GM12875 (cell line): ENCODE data around the gene PKP4.

Experiments used
- H3K4me3 ChIP-seq: one replicate; pipeline ENCODE4 v1.5.1; 2011; ENCODE audit warnings: low read depth, low read length, control low read depth
- TF ChIP-seq, protein P1 (sequence below): IDR thresholded peaks from 2 replicates; pipeline ENCODE4 v1.5.1; 2011; ENCODE audit warnings: low read depth, mild to moderate bottlenecking, control low read depth, inconsistent platforms, low read length, moderate library complexity, borderline replicate concordance; ENCODE audit not compliant: insufficient read depth

PKP4 gene

DNA sequence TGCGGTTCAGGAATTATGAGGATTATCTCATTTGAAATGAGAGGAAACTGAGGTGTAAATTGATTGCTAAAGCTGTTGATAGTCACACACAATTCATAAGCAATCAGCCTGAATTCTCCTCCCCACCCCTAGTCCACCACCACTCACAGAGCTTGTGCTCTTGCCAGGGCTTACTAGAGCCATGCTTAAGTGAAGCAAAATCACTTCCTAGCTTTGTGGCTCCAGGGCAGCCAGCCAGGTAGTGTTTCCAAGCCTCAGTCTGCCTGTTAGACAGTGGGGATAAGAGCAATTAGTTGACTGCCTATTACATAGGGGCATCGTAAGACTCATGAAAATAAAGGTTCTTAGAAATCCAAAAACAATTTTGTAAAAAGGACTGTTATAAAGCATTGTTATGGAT is 87.2 kb downstream of the PKP4 start:
- no peak overlapping the region for H3K4me3 ChIP-seq
- TF ChIP-seq, protein P1, sequence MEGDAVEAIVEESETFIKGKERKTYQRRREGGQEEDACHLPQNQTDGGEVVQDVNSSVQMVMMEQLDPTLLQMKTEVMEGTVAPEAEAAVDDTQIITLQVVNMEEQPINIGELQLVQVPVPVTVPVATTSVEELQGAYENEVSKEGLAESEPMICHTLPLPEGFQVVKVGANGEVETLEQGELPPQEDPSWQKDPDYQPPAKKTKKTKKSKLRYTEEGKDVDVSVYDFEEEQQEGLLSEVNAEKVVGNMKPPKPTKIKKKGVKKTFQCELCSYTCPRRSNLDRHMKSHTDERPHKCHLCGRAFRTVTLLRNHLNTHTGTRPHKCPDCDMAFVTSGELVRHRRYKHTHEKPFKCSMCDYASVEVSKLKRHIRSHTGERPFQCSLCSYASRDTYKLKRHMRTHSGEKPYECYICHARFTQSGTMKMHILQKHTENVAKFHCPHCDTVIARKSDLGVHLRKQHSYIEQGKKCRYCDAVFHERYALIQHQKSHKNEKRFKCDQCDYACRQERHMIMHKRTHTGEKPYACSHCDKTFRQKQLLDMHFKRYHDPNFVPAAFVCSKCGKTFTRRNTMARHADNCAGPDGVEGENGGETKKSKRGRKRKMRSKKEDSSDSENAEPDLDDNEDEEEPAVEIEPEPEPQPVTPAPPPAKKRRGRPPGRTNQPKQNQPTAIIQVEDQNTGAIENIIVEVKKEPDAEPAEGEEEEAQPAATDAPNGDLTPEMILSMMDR, result no peak

DNA sequence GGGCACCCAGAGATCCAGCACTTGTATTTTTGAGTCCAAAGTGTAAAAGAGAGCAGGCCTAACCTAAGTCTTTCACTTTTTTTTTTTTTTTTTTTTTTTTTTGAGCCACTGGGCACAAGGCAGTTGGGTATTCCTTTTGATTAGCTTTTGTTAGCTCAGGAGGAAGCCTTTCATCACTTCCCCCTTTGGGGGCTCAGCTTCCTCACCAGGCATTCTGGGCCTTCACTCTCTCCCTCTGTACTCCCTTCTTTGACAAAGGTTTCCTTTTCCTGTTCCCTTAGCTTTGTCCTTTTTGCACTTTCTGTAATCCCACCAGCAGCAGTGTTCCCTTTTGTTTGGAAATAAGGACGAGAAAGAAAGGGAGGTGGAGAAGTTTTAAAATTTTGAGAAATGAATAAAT is 88.2 kb downstream of the PKP4 start:
- H3K4me3 ChIP-seq, result no peak overlapping the region
- TF ChIP-seq, protein P1, result no peak

DNA sequence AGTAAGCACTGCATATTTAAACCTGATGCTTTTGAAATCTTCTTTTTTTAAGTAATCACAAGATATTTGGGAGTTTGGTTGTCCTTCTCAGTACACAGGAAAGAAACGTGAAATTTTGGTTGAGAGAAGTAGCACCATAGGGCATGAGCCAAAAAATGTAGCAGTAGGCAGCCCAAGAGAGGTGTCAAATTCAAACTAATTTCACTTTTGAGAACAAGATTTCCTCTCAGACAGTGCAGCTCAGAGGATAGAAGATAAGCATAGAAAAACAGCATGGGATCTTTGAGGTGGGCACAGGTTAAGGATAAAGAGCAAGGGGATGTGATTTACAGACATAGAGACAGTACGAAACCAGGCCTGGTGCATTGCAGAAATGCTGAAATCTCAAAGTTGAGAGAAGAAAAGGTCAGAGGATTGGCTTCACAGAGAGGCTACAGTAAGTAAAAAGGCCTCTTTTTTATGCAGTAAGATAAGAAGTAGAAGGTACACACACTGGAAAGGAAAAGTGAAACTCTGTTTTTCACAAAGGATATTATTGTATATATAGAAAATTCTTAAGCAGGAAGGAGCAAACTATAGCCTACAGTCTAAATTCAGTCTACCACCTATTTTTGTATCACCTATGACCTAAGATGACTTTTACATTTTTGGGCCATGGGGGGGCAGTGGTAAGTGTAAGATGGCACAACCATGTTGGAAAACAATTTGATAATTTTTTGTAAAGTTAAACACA is 89.8 kb downstream of the PKP4 start:
- TF ChIP-seq, protein P1, result 0 out of 2 replicates have a peak, but pooled peaks have one; percentile 18

DNA sequence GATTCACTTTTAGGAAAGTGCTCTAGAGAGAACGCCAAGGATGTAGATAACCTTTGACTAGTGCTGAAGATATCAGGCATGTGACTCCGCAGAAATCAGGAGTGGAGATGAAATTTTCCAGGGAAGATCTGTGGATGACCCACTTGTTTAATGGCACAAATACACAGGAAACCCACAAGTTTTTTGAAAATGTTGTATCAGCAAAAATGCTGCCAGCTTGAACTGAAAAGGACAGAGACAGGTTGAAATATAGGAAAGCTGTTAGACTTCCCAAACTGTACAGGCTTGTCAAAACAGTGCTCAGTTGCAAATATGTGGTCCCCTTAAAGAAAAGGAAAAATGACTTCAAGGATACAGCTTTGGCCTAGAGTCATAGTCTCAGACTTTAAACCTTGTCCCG is 96.5 kb downstream of the PKP4 start:
- H3K4me3 ChIP-seq, result no peak overlapping the region
- TF ChIP-seq, protein P1, result no peak

More for the DNA sequence above, 89.8 kb downstream of the PKP4 start:
- no peak overlapping the region for H3K4me3 ChIP-seq

DNA sequence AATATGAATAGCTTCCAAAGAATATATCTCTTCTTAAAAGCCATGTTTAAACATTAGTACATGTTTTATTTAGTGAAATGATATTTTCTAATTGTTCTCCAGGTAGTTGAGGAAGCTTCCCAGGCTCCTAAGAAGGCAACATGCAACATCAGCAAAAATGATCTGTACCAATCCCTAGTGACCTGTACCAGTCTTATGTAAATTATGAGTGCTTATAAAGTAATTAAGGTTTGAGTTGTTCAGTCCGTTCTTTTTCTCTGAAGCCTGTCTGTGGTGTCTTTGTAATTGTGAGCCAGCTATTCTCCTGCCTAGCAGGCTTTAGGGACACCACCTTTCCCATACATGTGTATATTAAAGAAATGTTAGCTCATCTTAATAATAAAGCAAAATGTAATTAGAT is 98.2 kb downstream of the PKP4 start:
- H3K4me3 ChIP-seq, result no peak overlapping the region
- TF ChIP-seq, protein P1, result no peak

DNA sequence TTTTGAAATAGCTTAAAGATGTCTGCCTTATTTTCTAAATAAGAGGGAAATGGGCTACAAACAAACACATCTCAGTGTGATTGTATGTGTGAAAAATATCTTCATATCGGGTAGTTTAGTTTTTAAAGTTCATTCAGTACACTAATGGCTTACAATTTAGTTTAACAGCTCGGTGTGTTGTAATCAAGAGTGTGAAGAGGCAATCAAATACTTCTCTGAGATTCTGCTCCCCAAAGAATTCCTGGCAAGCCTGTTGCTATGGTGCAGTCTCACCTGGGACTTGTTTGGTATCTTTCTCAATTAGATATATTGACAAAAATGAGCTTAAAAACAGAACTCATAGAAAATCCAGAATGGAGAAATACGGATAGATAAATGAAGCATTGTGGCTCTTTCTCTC is 99.4 kb downstream of the PKP4 start:
- TF ChIP-seq, protein P1, result no peak
- H3K4me3 ChIP-seq, result no peak overlapping the region

DNA sequence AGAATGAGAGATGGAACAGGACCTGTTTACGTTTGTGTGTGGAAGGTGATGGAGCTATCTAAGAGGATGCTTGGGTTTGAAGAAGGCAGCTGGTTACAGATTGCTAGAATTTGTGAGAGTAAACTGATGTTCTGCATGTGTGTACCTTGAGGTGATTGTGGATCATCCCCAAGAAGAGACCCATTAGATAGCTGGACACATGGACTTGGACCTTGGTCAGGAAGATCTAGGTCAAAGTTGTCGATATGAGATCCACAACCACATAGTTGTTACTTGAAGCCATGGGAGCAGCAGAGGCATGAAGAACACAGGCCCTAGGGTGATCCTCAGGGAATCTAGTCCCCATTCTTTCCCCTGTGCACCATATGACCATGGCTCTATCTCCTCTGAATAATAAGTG is 101.0 kb downstream of the PKP4 start:
- TF ChIP-seq, protein P1, result no peak
- no peak overlapping the region for H3K4me3 ChIP-seq
